OCI-LY7 (cell line): Measurements from ENCODE around the gene SPATA13. TPM values are rescaled to one million over a fixed set of nuclear protein-coding genes. Genes with fewer than 3 reads are reported as not detected.

Source experiments
- BruUV-seq: library from RNA; stranded (reverse); fragments of 400-500 nt; replicated peaks from 2 replicates; lab custom pipeline; 2021; lab: Mats Ljungman, UMichigan
- CTCF ChIA-PET: fragments of 300-600 bp; sonication (Branson Sonifier 250); formaldehyde crosslinking; loops from one replicate; lab custom pipeline; 2022; ENCODE audit warnings: antibody characterized with exemption; ENCODE audit not compliant: unreplicated experiment; lab: Charles Lee
- POLR2A ChIA-PET: fragments of 300-600 bp; sonication (Branson Sonifier 250); formaldehyde crosslinking; loops from one replicate; lab custom pipeline; 2022; ENCODE audit warnings: antibody characterized with exemption; lab: Charles Lee
- DNase-seq: peaks from one replicate; pipeline ENCODE4 v3.0.0-alpha.2; 2015; ENCODE audit warnings: low spot score
- H2AFZ ChIP-seq: fragments of 200-600 bp; sonication (generic), shearing (Covaris generic); 2 replicates; pipeline ENCODE4 v1.6.1; 2014; ENCODE audit warnings: mild to moderate bottlenecking, antibody characterized with exemption, low read length, moderate library complexity
- H3K27ac ChIP-seq: fragments of 200-600 bp; sonication (generic); 2 replicates; pipeline ENCODE4 v1.5.1; 2014; ENCODE audit warnings: mixed run types, low read depth, mild to moderate bottlenecking, moderate library complexity, low read length, inconsistent platforms; ENCODE audit not compliant: poor library complexity, severe bottlenecking
- H3K36me3 ChIP-seq: fragments of 200-600 bp; sonication (generic); 2 replicates; pipeline ENCODE4 v1.6.1; 2014; ENCODE audit warnings: mild to moderate bottlenecking, antibody characterized with exemption, low read length, moderate library complexity, mixed read lengths; ENCODE audit not compliant: insufficient read depth
- H3K4me1 ChIP-seq: fragments of 200-600 bp; sonication (generic); 2 replicates; pipeline ENCODE4 v1.5.1; 2014; ENCODE audit warnings: mild to moderate bottlenecking, low read length; ENCODE audit not compliant: insufficient read depth, poor library complexity, severe bottlenecking
- H3K4me2 ChIP-seq: fragments of 200-600 bp; sonication (generic); 2 replicates; pipeline ENCODE4 v1.6.1; 2014; ENCODE audit warnings: mild to moderate bottlenecking, low read length
- H3K4me3 ChIP-seq: fragments of 200-600 bp; sonication (generic); 2 replicates; pipeline ENCODE4 v1.5.1; 2014; ENCODE audit warnings: mild to moderate bottlenecking, low read depth, low read length; ENCODE audit not compliant: poor library complexity, severe bottlenecking
- H3K79me2 ChIP-seq: fragments of 200-600 bp; sonication (generic); 2 replicates; pipeline ENCODE4 v1.6.1; 2016; ENCODE audit warnings: low read depth, mild to moderate bottlenecking, low read length, moderate library complexity, mixed read lengths; ENCODE audit not compliant: insufficient read depth
- H3K9me2 ChIP-seq: fragments of 200-600 bp; sonication (generic); 2 replicates; pipeline ENCODE4 v1.6.1; 2016; ENCODE audit warnings: mild to moderate bottlenecking, low read length, mixed read lengths; ENCODE audit not compliant: insufficient read depth
- H3K9me3 ChIP-seq: fragments of 200-600 bp; sonication (generic); 2 replicates; pipeline ENCODE4 v1.6.1; 2014; ENCODE audit warnings: mild to moderate bottlenecking, mixed run types, low read length, mixed read lengths
- H4K20me1 ChIP-seq: fragments of 200-600 bp; sonication (generic); 2 replicates; pipeline ENCODE4 v1.6.1; 2014; ENCODE audit warnings: mild to moderate bottlenecking, antibody characterized with exemption, low read length, moderate library complexity, mixed read lengths; ENCODE audit not compliant: insufficient read depth
- CTCF ChIP-seq: fragments of 200-600 bp; sonication (generic); conservative IDR thresholded peaks from 2 replicates; pipeline ENCODE4 v1.5.1; 2014; ENCODE audit warnings: mild to moderate bottlenecking, antibody characterized with exemption, low read length, moderate library complexity, mixed read lengths
- EZH2phosphoT487 ChIP-seq: fragments of 200-600 bp; sonication (generic); IDR thresholded peaks from 2 replicates; pipeline ENCODE4 v1.6.1; 2018; ENCODE audit warnings: low read depth, borderline replicate concordance, mild to moderate bottlenecking, mixed run types, antibody characterized with exemption, low read length, moderate library complexity, mixed read lengths
- intact Hi-C: fragments of 100-400 bp; cut with micrococcal nuclease; formaldehyde crosslinking; loops from one replicate; pipeline ENCODE4 v1.10.0; 2022; ENCODE audit not compliant: unreplicated experiment
- total RNA-seq, 2 experiments: library from RNA; depleted of rRNA in 1 of 2; stranded (reverse); fragments of >200 nt in 1 of 2; shearing (Covaris generic) in 1 of 2; gene quantifications; 2 replicates each; pipeline ENCODE4 v1.2.3, GENCODE V29; 2014 to 2022

The SPATA13 gene
- total RNA-seq, 2 experiments from 2014 or later = 3.8 to 32.4 TPM

- H3K36me3 ChIP-seq = no peaks in the 10 kb centered on the region
- no peaks in the 10 kb centered on the region for H3K4me1 ChIP-seq
- ChIA-PET CTCF (no interaction called here), POLR2A (interaction anchor here (0.6 kb wide), 2 partner anchors 20 to 357 kb away, joined by 3 read pairs; no protein-coding TSS in a partner anchor)
- BruUV-seq = no TSS peak
- no peak overlapping the region for H3K27ac ChIP-seq
- no peaks in the 10 kb centered on the region for H3K79me2 ChIP-seq
- DNase-seq = no peak
- no peaks in the 10 kb centered on the region for H3K9me2 ChIP-seq
- H2AFZ ChIP-seq = no peak overlapping the region
- intact Hi-C loops = no loop called here
- no peaks in the 10 kb centered on the region for H3K9me3 ChIP-seq
- H3K4me3 ChIP-seq = no peak overlapping the region
- no peak overlapping the region for H3K4me2 ChIP-seq
- H4K20me1 ChIP-seq = no peaks in the 10 kb centered on the region
- no peak for TF ChIP-seq EZH2phosphoT487
- TF ChIP-seq CTCF = no peak
These were observed 19.1 kb upstream of the SPATA13 start for GRCh38 chr13:24141333-24141910.

GRCh38 chr13:24142453-24142852 is 18.1 kb upstream of the SPATA13 start:
- POLR2A ChIA-PET = no interaction called here
- no TSS peak for BruUV-seq
- no peak for DNase-seq
- Histone ChIP-seq H3K4me1 (no peaks in the 10 kb centered on the region), H3K79me2 (no peaks in the 10 kb centered on the region), H3K9me3 (no peaks in the 10 kb centered on the region), H2AFZ (no peak overlapping the region), H3K4me3 (no peak overlapping the region), H3K4me2 (no peak overlapping the region), H3K9me2 (no peaks in the 10 kb centered on the region), H3K36me3 (no peaks in the 10 kb centered on the region), H4K20me1 (no peaks in the 10 kb centered on the region), H3K27ac (no peak overlapping the region)
- CTCF ChIA-PET = no interaction called here
- TF ChIP-seq CTCF = no peak
- TF ChIP-seq EZH2phosphoT487 = no peak
- intact Hi-C loops = no loop called here

- no peak overlapping the region for H3K4me3 ChIP-seq
- BruUV-seq = no TSS peak
- no peak overlapping the region for H2AFZ ChIP-seq
- H3K9me3 ChIP-seq = no peaks in the 10 kb centered on the region
- no peaks in the 10 kb centered on the region for H3K36me3 ChIP-seq
- H3K4me1 ChIP-seq = no peaks in the 10 kb centered on the region
- intact Hi-C loops = no loop called here
- ChIA-PET CTCF (no interaction called here), POLR2A (no interaction called here)
- H3K27ac ChIP-seq = no peak overlapping the region
- H4K20me1 ChIP-seq = no peaks in the 10 kb centered on the region
- no peak for DNase-seq
- no peaks in the 10 kb centered on the region for H3K9me2 ChIP-seq
- TF ChIP-seq CTCF = no peak
- no peaks in the 10 kb centered on the region for H3K79me2 ChIP-seq
- H3K4me2 ChIP-seq = no peak overlapping the region
These were observed 17.6 kb upstream of the SPATA13 start for GRCh38 chr13:24142886-24143285.
